Measurements from ENCODE around the gene CIDEC.

- TF ChIP-seq POLR2A (IDR thresholded peaks at IDR 0.05) (no peak), POLR2AphosphoS5 (IDR thresholded peaks at IDR 0.05) (no peak)
- TF ChIP-seq, protein P1, sequence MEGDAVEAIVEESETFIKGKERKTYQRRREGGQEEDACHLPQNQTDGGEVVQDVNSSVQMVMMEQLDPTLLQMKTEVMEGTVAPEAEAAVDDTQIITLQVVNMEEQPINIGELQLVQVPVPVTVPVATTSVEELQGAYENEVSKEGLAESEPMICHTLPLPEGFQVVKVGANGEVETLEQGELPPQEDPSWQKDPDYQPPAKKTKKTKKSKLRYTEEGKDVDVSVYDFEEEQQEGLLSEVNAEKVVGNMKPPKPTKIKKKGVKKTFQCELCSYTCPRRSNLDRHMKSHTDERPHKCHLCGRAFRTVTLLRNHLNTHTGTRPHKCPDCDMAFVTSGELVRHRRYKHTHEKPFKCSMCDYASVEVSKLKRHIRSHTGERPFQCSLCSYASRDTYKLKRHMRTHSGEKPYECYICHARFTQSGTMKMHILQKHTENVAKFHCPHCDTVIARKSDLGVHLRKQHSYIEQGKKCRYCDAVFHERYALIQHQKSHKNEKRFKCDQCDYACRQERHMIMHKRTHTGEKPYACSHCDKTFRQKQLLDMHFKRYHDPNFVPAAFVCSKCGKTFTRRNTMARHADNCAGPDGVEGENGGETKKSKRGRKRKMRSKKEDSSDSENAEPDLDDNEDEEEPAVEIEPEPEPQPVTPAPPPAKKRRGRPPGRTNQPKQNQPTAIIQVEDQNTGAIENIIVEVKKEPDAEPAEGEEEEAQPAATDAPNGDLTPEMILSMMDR (IDR thresholded peaks at IDR 0.05): no peak
Observed at GRCh38 chr3:9906480-9906879, 26.4 kb upstream of the CIDEC start.
